ENCODE data around the gene AKAP7.

DNA sequence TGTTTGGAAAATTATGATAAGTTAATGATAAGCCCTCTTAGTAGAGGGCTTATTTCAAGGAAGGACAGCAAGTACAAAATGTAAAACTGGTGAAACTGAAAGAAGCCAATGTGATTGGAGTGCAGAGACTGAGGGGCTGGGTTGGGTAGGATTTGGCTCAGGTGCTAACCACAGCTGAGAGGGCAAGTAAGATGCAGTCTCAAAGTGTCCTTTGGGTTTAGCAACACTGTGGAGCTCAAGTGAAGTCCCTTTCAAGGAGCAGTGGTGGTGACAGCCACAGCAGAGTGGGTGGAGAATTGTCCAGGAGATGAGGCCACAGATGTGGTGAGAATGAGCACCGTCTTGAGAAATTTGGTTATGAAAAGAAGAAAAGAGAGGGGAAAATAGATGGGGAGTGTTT is 181.4 kb downstream of the AKAP7 start:
- TF ChIP-seq POLR2A (IDR thresholded peaks at IDR 0.05; ENCODE audit: low read length) = no peak
- TF ChIP-seq GATA1 (IDR thresholded peaks at IDR 0.05; ENCODE audit: low read depth, low read length) = no peak
